MCF 10A (cell line): Measurements from ENCODE around the gene NTM. TPM values are rescaled to one million over a fixed set of nuclear protein-coding genes. Genes with fewer than 3 reads are reported as not detected.

ENCODE experiments used
- BruUV-seq: library from RNA; stranded (reverse); fragments of 400-500 nt; replicated peaks from 2 replicates; lab custom pipeline; 2021; lab: Mats Ljungman, UMichigan
- CTCF ChIA-PET: fragments of 300-600 bp; sonication (Branson Sonifier 250); formaldehyde crosslinking; extraction: SDS; loops from one replicate; lab custom pipeline; 2021; ENCODE audit warnings: antibody characterized with exemption, inconsistent platforms; lab: Yijun Ruan, JAX
- POLR2A ChIA-PET: fragments of 300-600, 350-650 bp; sonication (Branson Sonifier 250); formaldehyde crosslinking; extraction: SDS; loops from one replicate; lab custom pipeline; 2020; ENCODE audit warnings: antibody characterized with exemption, inconsistent platforms; lab: Yijun Ruan, JAX
- DNase-seq: peaks from one replicate; pipeline ENCODE4 v3.0.0-alpha.2; 2018; ENCODE audit not compliant: unreplicated experiment
- H3K27ac Mint-ChIP-seq: one replicate; pipeline ENCODE4 v1.8.0; 2022; ENCODE audit warnings: mild to moderate bottlenecking, low read depth, mixed read lengths; ENCODE audit not compliant: unreplicated experiment
- H3K27me3 Mint-ChIP-seq: one replicate; pipeline ENCODE4 v1.8.0; 2022; ENCODE audit warnings: mixed read lengths; ENCODE audit not compliant: insufficient read depth, unreplicated experiment
- H3K36me3 Mint-ChIP-seq: one replicate; pipeline ENCODE4 v1.8.0; 2022; ENCODE audit warnings: mild to moderate bottlenecking, moderate library complexity, mixed read lengths; ENCODE audit not compliant: insufficient read depth, unreplicated experiment
- H3K4me1 Mint-ChIP-seq: one replicate; pipeline ENCODE4 v1.8.0; 2022; ENCODE audit warnings: mixed read lengths; ENCODE audit not compliant: insufficient read depth, unreplicated experiment
- H3K4me3 Mint-ChIP-seq: one replicate; pipeline ENCODE4 v1.8.0; 2022; ENCODE audit warnings: mild to moderate bottlenecking, moderate library complexity, mixed read lengths; ENCODE audit not compliant: unreplicated experiment
- H3K9me3 Mint-ChIP-seq: one replicate; pipeline ENCODE4 v1.8.0; 2022; ENCODE audit warnings: mixed read lengths; ENCODE audit not compliant: unreplicated experiment
- CTCF ChIP-seq: fragments of 200-600 bp; IDR thresholded peaks from one replicate; pipeline ENCODE4 v1.8.0; 2022; ENCODE audit warnings: antibody characterized with exemption, mild to moderate bottlenecking; ENCODE audit not compliant: unreplicated experiment
- intact Hi-C: fragments of 100-400 bp; cut with micrococcal nuclease; formaldehyde crosslinking; loops from 2 replicates; pipeline ENCODE4 v1.14.1; 2022
- total RNA-seq: library from RNA; stranded (reverse); gene quantifications from 2 replicates; pipeline ENCODE4 v1.2.3, GENCODE V29; 2022

The NTM gene
- total RNA-seq, 1 experiment from 2014 or later = not detected

DNA sequence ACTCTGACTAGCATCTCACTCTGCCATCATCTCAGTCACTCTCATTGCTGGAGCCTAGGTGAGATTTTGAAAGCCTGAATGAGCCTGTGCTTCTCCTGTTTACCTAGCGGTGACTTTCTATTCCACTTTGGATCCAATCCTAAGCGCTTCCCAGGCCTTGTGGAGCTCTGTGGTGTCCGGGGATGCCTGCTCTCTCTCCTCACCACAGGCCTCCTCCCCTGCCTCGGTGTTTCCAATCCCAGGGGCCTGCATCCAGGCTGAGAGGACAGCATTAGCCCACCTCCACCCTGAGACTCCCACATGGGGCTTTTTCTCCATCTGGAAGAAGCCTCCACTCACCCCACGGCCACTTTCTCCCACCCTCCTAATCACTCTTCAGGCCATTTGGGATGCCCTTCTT, 380.3 kb downstream of the NTM start:
- ChIA-PET CTCF (interaction anchor here (0.5 kb wide), 1 partner anchor 118 kb away, joined by 3 read pairs; no protein-coding TSS in a partner anchor), POLR2A (no interaction called here)
- H3K27ac Mint-ChIP-seq = no peak overlapping the region
- intact Hi-C loops = no loop called here
- TF ChIP-seq CTCF = no peak
- H3K9me3 Mint-ChIP-seq = peaks cover 15% of the 10 kb centered on the region
- BruUV-seq = no TSS peak
- no peak for DNase-seq
- no peak overlapping the region for H3K4me3 Mint-ChIP-seq
- H3K27me3 Mint-ChIP-seq = no peaks in the 10 kb centered on the region
- no peaks in the 10 kb centered on the region for H3K4me1 Mint-ChIP-seq
- no peaks in the 10 kb centered on the region for H3K36me3 Mint-ChIP-seq

GRCh38 chr11:131754671-131755070, 384.3 kb downstream of the NTM start:
- no peak for TF ChIP-seq CTCF
- intact Hi-C loops = no loop called here
- Mint-ChIP-seq H3K27me3 (no peaks in the 10 kb centered on the region), H3K4me3 (no peak overlapping the region), H3K36me3 (no peaks in the 10 kb centered on the region), H3K4me1 (no peaks in the 10 kb centered on the region), H3K27ac (no peak overlapping the region), H3K9me3 (peaks cover 32% of the 10 kb centered on the region)
- POLR2A ChIA-PET = no interaction called here
- no TSS peak for BruUV-seq
- CTCF ChIA-PET = no interaction called here
- DNase-seq = no peak

DNA sequence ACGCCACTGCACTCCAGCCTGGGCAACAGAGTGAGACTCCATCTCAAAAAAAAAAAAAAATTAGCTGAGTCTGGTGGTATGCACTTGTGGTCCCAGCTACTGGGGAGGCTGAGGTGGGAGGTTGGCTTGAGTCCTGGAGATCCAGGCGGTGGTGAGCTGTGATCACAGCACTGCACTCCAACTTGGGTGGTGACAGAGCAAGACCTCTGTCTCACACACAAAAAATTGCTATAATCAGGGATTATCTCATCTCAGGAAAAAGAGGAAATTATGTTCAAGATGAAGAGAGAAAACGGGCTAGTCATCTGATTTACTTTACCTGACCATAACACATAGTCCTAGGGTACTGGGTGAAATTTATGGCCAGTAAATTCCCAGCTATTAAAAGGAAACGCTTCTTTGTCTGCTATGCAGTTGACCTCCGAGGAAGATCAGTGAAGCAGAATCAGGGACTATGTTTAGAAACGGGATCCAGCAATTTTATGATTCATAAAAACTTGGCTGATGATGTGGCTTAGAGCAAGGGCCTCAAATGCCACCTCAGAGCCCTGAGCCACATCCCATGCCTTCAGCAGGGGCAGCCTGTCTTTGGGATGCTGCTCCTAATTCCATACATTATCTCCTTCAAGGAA, 386.2 kb downstream of the NTM start:
- BruUV-seq = no TSS peak
- intact Hi-C loops = no loop called here
- CTCF ChIA-PET = interaction anchor here (0.6 to 2.1 kb wide), 3 partner anchors 8 to 9 kb away, joined by 3 to 9 read pairs (median 5); no protein-coding TSS in a partner anchor
- Mint-ChIP-seq H3K27me3 (no peaks in the 10 kb centered on the region), H3K4me3 (no peak overlapping the region), H3K36me3 (no peaks in the 10 kb centered on the region), H3K9me3 (peaks cover 35% of the 10 kb centered on the region), H3K27ac (no peak overlapping the region), H3K4me1 (no peaks in the 10 kb centered on the region)
- no peak for DNase-seq
- POLR2A ChIA-PET = no interaction called here
- no peak for TF ChIP-seq CTCF

GRCh38 chr11:131758726-131759125, 388.3 kb downstream of the NTM start:
- no peaks in the 10 kb centered on the region for H3K4me1 Mint-ChIP-seq
- ChIA-PET CTCF (interaction anchor here (2.1 kb wide), 1 partner anchor 10 kb away, joined by 9 read pairs; no protein-coding TSS in a partner anchor), POLR2A (no interaction called here)
- no peaks in the 10 kb centered on the region for H3K36me3 Mint-ChIP-seq
- intact Hi-C loops = no loop called here
- no peaks in the 10 kb centered on the region for H3K27me3 Mint-ChIP-seq
- BruUV-seq = no TSS peak
- DNase-seq = no peak
- no peak for TF ChIP-seq CTCF
- peaks cover 35% of the 10 kb centered on the region for H3K9me3 Mint-ChIP-seq
- H3K27ac Mint-ChIP-seq = no peak overlapping the region
- H3K4me3 Mint-ChIP-seq = no peak overlapping the region
